RWPE1 (cell line): ENCODE results near the gene LAMC3.
A peak's percentile ranks its signal among the peaks of the same experiment; 100 is the strongest.
"Not testable (repeated sequence)": the region's sequence is repeated elsewhere in the genome, so short reads cannot be mapped to it uniquely, and the experiment has no call there.

Experiments
- CTCF ChIA-PET: fragments of 350-600 bp; sonication (Branson Sonifier 250); formaldehyde crosslinking; extraction: SDS; loops from one replicate; lab custom pipeline; 2021; lab: Yijun Ruan, JAX
- POLR2A ChIA-PET: fragments of 400-600 bp; formaldehyde crosslinking; extraction: SDS; loops from one replicate; lab custom pipeline; 2020; ENCODE audit warnings: antibody characterized with exemption; ENCODE audit not compliant: low non-redundant PET; lab: Yijun Ruan, JAX
- DNase-seq: peaks from one replicate; pipeline ENCODE4 v3.0.0; 2012; ENCODE audit warnings: low spot score
- H3K27ac ChIP-seq: fragments of 450-650 bp; 2 replicates; pipeline ENCODE4 v1.5.1; 2017
- TF ChIP-seq, protein P1 (sequence below): fragments of 450-650 bp; conservative IDR thresholded peaks from 2 replicates; pipeline ENCODE4 v1.5.1; 2017; ENCODE audit warnings: low read depth, mild to moderate bottlenecking

LAMC3 gene

DNA sequence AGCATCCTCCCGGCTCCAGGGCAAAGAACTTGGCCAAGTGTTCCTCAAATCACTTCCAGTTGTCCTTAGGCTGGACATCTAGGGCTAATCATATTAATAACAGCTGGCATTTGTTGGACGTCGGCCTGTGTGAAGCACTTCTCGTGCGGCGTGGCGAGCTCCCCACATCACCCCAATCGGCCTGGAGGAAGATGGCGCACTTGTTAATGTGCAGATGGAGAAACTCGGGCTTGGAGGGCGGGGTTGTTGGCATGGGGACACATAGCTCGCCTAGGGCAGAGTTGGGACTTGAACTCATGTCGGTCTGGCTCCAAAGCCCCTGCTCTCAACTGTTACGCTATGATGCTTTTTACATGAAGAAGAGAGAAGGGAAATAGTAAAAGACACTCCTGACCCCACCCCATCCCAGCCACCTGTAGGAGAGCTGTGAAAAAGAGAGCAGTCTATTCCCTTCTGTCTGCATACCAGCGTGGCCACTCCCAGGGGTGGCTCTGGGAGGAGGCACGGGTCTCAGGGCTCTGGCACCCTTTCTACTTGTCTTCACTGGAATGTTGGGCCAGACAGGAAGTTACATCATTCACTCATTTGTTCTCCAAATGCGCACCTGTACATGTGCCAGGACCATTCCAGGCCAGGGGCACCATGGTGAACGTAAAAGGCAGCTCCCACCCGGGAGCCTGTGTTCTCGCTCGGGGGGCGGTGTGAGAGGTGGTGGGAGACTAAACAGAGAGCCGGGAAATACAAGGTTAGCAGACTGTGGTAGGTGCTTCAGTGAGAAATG, 103.6 kb downstream of the LAMC3 start:
- TF ChIP-seq, protein P1, sequence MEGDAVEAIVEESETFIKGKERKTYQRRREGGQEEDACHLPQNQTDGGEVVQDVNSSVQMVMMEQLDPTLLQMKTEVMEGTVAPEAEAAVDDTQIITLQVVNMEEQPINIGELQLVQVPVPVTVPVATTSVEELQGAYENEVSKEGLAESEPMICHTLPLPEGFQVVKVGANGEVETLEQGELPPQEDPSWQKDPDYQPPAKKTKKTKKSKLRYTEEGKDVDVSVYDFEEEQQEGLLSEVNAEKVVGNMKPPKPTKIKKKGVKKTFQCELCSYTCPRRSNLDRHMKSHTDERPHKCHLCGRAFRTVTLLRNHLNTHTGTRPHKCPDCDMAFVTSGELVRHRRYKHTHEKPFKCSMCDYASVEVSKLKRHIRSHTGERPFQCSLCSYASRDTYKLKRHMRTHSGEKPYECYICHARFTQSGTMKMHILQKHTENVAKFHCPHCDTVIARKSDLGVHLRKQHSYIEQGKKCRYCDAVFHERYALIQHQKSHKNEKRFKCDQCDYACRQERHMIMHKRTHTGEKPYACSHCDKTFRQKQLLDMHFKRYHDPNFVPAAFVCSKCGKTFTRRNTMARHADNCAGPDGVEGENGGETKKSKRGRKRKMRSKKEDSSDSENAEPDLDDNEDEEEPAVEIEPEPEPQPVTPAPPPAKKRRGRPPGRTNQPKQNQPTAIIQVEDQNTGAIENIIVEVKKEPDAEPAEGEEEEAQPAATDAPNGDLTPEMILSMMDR, result no peak
- H3K27ac ChIP-seq, result peak overlapping the region; percentile 67
- POLR2A ChIA-PET, result interaction anchor here (0.6 kb wide), 1 partner anchor 9 kb away, joined by 5 read pairs; no protein-coding TSS in a partner anchor
- DNase-seq, result peak; percentile 76
- CTCF ChIA-PET, result interaction anchor here (0.6 to 2.0 kb wide), 3 partner anchors 20 to 66 kb away, joined by 3 to 5 read pairs (median 4); no protein-coding TSS in a partner anchor

DNA sequence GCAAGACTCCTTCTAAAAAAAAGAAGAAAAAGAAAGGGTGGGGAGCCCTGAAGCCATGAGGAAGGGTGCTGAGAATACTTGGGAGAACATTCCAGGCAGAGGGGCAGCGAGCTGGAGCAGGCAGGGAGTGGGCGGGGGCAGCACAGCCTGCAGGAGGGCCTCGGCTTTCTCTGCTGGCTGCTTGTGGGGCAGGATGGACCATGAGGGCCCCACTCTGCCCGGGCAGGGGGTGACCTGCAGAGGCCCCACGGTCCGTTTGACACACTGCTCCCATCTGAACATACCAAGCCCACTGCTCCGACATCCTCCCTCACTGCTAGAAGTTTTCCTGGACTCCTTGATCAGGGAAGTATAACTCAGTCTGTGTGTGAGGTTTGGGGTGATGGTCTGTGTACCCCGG, 104.7 kb downstream of the LAMC3 start:
- peak overlapping the region; percentile 67 for H3K27ac ChIP-seq
- POLR2A ChIA-PET, result no interaction called here
- TF ChIP-seq, protein P1, result no peak
- CTCF ChIA-PET, result interaction anchor here (0.6 to 0.8 kb wide), 3 partner anchors 19 to 1635 kb away, joined by 3 to 4 read pairs (median 3); no protein-coding TSS in a partner anchor
- no peak for DNase-seq

DNA sequence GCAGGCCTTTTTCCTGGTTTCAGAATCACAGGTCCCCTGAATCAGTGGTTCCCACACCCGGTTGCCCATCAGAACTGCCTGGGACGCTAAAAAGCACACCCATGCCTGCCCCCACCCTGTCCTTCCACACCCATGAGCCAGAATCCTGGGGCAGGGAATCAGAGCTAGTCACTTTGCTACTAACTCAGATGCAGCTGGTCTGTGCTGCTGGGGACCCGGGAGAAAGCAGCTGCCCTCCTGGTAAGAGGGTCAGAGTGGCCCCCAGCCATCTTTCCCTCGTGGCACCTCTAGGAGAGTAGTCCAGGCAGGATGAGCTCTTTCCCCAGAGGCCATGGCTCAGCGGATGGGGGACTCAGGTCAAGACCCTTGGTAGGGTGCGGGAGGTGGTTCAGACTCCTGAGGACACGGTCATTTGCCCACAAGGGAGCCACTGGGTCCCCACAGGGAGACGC, 105.1 kb downstream of the LAMC3 start:
- TF ChIP-seq, protein P1, result no peak
- CTCF ChIA-PET, result interaction anchor here (0.6 kb wide), 1 partner anchor 1634 kb away, joined by 3 read pairs; no protein-coding TSS in a partner anchor
- DNase-seq, result no peak
- H3K27ac ChIP-seq, result peak overlapping the region; percentile 67
- POLR2A ChIA-PET, result no interaction called here

DNA sequence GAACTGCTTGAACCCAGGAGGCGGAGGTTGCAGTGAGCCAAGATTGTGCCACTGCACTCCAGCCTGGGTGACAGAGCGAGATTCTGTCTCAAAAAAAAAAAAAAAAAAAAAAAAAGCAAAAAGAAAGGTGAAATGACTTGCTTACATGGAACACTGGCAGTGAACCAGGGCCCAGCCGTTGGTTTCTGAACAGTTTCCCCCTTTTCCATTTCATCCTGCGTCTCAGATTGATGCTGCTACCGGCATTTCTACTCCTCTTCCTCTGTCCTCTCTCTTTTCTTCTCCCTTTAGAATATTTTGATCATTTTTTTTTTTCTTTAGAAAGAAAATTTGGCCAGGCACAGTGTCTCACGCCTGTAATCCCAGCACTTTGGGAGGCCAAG, 106.4 kb downstream of the LAMC3 start:
- CTCF ChIA-PET, POLR2A ChIA-PET: not testable (repeated sequence)

DNA sequence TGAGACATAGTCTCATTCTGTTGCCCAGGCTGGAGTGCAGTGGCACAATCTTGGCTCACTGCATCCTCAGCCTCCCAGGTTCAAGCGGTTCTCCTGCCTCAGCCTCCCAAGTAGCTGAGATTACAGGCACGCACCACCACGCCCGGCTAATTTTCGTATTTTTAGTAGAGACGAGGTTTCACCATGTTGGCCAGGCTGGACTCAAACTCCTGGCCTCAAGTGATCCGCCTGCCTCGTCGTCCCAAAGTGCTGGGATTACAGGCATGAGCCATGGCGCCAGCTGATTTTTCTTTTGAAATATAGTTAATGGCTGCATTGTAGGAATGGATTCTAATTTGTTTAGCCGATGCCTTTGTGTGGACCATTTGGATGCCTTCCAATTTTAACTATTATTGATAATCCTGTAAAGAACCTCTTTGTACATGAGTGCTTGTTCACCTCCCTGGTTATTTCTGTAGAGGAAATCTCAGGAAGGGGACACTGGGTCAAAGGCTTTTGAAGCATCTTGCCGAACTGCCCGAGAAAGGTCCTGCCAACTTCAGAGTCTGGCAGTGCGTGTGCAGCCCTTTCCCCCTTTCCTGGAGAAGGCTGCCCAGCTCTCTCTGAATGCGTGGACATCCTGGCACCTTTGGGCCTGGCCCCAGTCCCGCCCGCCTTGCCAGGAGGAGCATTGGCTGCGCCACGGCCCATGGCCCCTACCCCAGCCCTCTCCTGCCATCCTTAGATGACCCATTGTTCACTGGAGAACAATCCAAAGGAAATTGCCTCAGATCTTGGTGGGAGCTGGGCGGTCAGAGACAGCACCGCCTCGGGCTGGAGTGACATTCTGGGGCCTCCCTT, 107.5 kb downstream of the LAMC3 start:
- ChIA-PET POLR2A (no interaction called here), CTCF (interaction anchor here (0.6 kb wide), 1 partner anchor 7 kb away, joined by 3 read pairs; no protein-coding TSS in a partner anchor)
- TF ChIP-seq, protein P1, result no peak
- DNase-seq, result no peak
- H3K27ac ChIP-seq, result no peak overlapping the region

More for the DNA sequence above, 106.4 kb downstream of the LAMC3 start:
- not testable (repeated sequence) for DNase-seq, H3K27ac ChIP-seq

DNA sequence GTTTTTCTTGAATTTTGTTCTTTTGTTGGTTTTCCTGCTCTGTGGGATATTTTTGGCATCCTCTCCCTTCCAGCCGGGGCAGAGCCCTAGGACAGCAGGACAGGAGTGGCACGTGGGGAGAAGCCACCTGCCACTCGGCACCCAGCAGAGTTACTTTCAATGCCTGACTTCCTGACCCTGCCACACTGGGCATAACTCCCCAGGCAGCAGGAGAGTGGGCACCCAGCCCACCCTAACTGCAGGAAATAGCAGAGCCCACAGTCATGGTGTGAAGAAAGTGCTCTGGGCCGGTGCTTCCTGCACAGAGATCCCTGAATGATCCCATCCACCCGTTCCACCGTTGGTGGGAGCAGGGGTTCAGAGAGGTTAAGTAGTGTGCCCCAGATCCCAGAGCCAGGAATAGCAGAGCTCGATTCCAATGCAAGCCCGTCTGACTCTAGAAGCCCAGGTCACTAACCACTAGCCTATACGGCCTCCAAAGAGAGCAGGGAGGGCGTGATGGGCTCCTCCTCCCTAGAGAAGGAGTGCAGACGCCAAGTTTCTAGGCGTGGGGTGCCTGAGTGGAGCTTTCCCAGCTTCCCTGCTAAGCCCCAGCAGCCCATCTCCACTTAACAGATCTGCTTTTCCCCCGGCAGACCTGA, 108.3 kb downstream of the LAMC3 start:
- TF ChIP-seq, protein P1, result no peak
- DNase-seq, result no peak
- CTCF ChIA-PET, result no interaction called here
- no peak overlapping the region for H3K27ac ChIP-seq
- POLR2A ChIA-PET, result no interaction called here
